Mesothelial cell of epicardium (in vitro differentiated cells): ENCODE results near the gene SLC6A16. TPM values are rescaled to one million over a fixed set of nuclear protein-coding genes. Genes with fewer than 3 reads are reported as not detected.
"Not testable (repeated sequence)": the region's sequence is repeated elsewhere in the genome, so short reads cannot be mapped to it uniquely, and the experiment has no call there.

Experiments used
- DNase-seq, 2 experiments: peaks; one replicate each; pipeline ENCODE4 v3.0.0; 2021; ENCODE audit warnings: low spot score in 2 of 2; ENCODE audit not compliant: unreplicated experiment in 2 of 2
- H3K27ac Mint-ChIP-seq: 2 replicates; pipeline ENCODE4 v1.8.0; 2021; ENCODE audit warnings: mixed read lengths
- H3K27me3 Mint-ChIP-seq: 2 replicates; pipeline ENCODE4 v1.8.0; 2021; ENCODE audit warnings: low read depth, mixed read lengths
- H3K36me3 Mint-ChIP-seq: 2 replicates; pipeline ENCODE4 v1.8.0; 2021; ENCODE audit warnings: mixed read lengths
- H3K4me1 Mint-ChIP-seq: 2 replicates; pipeline ENCODE4 v1.8.0; 2021; ENCODE audit warnings: mixed read lengths
- H3K4me3 Mint-ChIP-seq: 2 replicates; pipeline ENCODE4 v1.8.0; 2021; ENCODE audit warnings: mild to moderate bottlenecking, moderate library complexity, mixed read lengths
- H3K9me3 Mint-ChIP-seq: 2 replicates; pipeline ENCODE4 v1.8.0; 2021; ENCODE audit warnings: mixed read lengths
- total RNA-seq: library from RNA; stranded (reverse); gene quantifications from 3 replicates; pipeline ENCODE4 v1.2.1, GENCODE V29; 2021
- TF ChIP-seq, protein P1 (sequence below): fragments of 200-600 bp; sonication (generic); IDR thresholded peaks from one replicate; pipeline ENCODE4 v1.5.0; 2021; ENCODE audit warnings: antibody characterized with exemption; ENCODE audit not compliant: unreplicated experiment

The SLC6A16 gene
- total RNA-seq, 1 donor from 2014 or later = 6.1 TPM

DNA sequence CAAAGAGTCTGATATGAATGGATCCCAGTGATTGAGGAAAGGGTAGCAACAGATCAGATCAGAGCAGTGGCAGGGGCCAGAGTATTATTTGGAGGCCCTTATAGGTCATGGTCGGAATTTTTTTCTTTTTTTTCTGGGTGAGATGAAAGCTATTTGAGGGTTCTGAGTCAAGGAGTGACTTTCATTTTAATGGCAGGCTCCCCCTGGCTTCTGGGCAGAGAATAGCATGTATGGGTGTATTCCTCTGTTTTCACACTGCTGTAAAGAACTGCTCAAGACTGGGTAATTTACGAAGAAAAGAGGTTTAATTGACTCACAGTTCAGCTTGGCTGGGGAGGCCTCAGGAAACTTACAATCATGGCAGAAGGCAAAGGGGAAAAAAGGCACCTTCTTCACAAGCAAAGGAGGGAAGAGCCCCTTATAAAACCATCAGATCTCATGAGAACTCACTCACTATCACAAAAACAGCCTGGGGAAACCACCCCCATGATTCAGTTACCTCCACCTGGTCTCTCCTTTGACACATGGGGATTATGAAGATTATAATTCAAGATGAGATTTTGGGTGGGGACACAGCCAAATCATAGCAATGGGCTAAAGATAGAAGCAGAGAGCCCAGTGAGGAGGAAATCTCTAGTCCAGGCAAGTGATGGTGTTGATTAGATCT lies 3.0 kb upstream of the SLC6A16 start:
- Mint-ChIP-seq H3K27me3 (no peaks in the 10 kb centered on the region), H3K4me3 (no peak overlapping the region)
- DNase-seq = no peak

DNA sequence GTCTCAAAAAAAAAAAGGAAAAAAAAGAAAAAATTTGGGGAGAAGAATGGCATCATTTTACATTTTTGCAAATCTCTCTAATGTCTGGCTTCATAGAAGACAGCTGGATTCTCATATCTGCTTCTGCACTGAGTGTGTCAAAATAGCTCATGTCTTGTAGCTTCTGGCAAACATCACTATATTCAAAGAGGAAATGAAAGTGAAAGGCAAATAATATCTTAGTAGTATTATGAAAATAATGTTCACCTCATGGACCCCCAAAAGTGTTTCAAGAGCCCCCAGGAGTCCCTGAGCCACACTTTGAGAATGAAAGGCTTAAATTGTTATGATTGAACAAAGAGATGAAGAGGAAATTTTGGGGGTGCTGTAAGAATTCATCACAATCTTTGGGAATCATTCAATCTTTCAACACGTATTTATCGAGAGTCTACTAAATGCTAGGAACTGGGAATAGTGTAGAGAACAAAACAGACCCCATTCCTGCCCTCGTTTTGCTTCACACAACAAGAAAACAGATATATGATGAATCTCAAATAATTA lies 1.2 kb upstream of the SLC6A16 start:
- H3K36me3 Mint-ChIP-seq = peaks cover 10% of the 10 kb centered on the region
- H3K27me3 Mint-ChIP-seq = no peaks in the 10 kb centered on the region
- H3K4me1 Mint-ChIP-seq = no peaks in the 10 kb centered on the region
- H3K4me3 Mint-ChIP-seq = no peak overlapping the region
- DNase-seq = no peak
- TF ChIP-seq, protein P1, sequence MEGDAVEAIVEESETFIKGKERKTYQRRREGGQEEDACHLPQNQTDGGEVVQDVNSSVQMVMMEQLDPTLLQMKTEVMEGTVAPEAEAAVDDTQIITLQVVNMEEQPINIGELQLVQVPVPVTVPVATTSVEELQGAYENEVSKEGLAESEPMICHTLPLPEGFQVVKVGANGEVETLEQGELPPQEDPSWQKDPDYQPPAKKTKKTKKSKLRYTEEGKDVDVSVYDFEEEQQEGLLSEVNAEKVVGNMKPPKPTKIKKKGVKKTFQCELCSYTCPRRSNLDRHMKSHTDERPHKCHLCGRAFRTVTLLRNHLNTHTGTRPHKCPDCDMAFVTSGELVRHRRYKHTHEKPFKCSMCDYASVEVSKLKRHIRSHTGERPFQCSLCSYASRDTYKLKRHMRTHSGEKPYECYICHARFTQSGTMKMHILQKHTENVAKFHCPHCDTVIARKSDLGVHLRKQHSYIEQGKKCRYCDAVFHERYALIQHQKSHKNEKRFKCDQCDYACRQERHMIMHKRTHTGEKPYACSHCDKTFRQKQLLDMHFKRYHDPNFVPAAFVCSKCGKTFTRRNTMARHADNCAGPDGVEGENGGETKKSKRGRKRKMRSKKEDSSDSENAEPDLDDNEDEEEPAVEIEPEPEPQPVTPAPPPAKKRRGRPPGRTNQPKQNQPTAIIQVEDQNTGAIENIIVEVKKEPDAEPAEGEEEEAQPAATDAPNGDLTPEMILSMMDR = no peak
- H3K27ac Mint-ChIP-seq = no peak overlapping the region
- H3K9me3 Mint-ChIP-seq = peaks cover 12% of the 10 kb centered on the region

More for the DNA sequence above, 3.0 kb upstream of the SLC6A16 start:
- Mint-ChIP-seq H3K4me1 (no peaks in the 10 kb centered on the region), H3K9me3 (peaks cover 6% of the 10 kb centered on the region), H3K27ac (no peak overlapping the region), H3K36me3 (peaks cover 5% of the 10 kb centered on the region)
- TF ChIP-seq, protein P1 = peak; percentile 54

DNA sequence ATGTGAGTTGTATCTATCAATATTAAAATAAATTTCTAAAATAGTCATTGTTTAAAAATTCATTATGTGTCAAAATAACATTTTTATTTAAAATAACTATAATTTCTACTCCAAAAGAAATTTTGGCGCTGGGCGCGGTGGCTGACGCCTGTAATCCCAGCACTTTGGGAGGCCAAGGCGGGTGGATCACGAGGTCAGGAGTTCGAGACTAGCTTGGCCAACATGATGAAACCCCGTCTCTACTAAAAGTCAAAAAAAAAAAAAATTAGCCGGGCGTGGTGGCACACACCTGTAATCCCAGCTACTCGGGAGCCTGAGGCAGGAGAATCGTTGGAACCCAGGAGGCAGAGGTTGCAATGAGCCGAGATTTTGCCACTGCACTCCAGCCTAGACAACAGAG lies 765 bp upstream of the SLC6A16 start:
- peaks cover 10% of the 10 kb centered on the region for H3K36me3 Mint-ChIP-seq
- peaks cover 15% of the 10 kb centered on the region for H3K9me3 Mint-ChIP-seq
- H3K4me3 Mint-ChIP-seq, H3K27me3 Mint-ChIP-seq, H3K4me1 Mint-ChIP-seq, H3K27ac Mint-ChIP-seq: not testable (repeated sequence)
- DNase-seq = peak in 1 of 2 experiments; percentile 26

DNA sequence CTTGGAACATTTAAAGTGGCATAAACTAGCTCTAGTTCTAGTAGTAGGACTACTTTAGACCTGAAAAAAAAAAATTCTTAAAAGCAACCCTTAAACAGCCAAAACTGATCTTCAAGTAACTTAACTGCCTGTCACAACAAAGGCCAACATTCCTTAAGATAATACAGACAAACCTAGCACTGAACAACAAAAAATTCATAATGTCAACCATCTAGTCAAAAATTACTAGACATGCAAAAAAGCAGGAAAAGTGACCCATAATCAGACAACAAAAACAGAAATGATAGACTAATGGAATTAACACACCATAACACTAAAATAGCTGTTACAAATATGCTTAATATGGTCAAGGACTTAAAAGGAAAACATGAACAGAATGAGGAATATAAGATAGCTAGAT lies 6.7 kb downstream of the SLC6A16 start:
- H3K36me3 Mint-ChIP-seq = peaks cover 25% of the 10 kb centered on the region
- H3K9me3 Mint-ChIP-seq = peaks cover 37% of the 10 kb centered on the region
- TF ChIP-seq, protein P1 = no peak
- DNase-seq = no peak
- no peaks in the 10 kb centered on the region for H3K4me1 Mint-ChIP-seq
- no peak overlapping the region for H3K4me3 Mint-ChIP-seq
- H3K27me3 Mint-ChIP-seq = no peaks in the 10 kb centered on the region
- no peak overlapping the region for H3K27ac Mint-ChIP-seq

DNA sequence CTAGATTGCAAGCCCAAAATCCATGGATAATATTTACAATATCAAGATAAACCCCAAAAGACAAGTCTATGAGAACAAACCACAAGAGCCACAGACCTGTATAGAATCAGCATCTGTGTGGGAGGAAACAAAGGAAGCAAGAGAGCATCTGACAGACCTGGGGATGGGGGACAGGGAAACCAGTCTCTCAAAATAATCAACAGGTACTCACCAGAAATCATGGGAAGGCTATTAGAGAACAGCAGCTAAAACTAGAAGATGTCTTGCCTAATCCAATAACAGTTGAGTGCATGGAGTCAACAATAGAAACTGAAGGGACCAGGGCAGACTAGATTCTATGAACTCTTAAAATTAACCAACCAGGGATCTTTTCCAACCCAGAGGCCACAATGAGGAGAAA lies 8.7 kb downstream of the SLC6A16 start:
- TF ChIP-seq, protein P1 = no peak
- H3K27me3 Mint-ChIP-seq = no peaks in the 10 kb centered on the region
- no peaks in the 10 kb centered on the region for H3K4me1 Mint-ChIP-seq
- H3K36me3 Mint-ChIP-seq = peaks cover 21% of the 10 kb centered on the region
- no peak overlapping the region for H3K4me3 Mint-ChIP-seq
- peaks cover 28% of the 10 kb centered on the region for H3K9me3 Mint-ChIP-seq
- no peak for DNase-seq
- no peak overlapping the region for H3K27ac Mint-ChIP-seq

DNA sequence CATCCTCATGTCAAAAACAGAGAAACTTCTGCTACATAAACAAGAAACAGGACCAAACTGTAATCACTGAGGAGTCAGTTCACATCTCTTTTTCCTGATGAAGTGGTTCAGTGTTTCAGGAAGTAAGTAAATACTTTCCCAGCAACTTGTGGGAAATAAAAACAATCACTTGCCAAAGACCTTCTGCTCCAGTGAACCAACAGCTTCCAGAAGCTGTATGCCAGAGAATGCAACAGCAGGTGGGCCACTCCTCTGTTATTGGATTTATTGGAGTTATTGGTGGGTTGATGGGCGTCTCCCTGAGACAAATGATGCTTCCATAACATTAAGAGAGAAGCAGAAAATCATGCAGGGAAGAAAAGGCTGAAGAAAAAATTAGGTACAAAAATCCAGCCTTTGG lies 9.9 kb downstream of the SLC6A16 start:
- H3K27ac Mint-ChIP-seq = no peak overlapping the region
- H3K9me3 Mint-ChIP-seq = peaks cover 20% of the 10 kb centered on the region
- H3K36me3 Mint-ChIP-seq = peaks cover 33% of the 10 kb centered on the region
- H3K27me3 Mint-ChIP-seq = no peaks in the 10 kb centered on the region
- no peak for DNase-seq
- H3K4me1 Mint-ChIP-seq = no peaks in the 10 kb centered on the region
- no peak overlapping the region for H3K4me3 Mint-ChIP-seq
- TF ChIP-seq, protein P1 = no peak
